Measurements from ENCODE around the gene SARM1. TPM values are rescaled to one million over a fixed set of nuclear protein-coding genes. Genes with fewer than 3 reads are reported as not detected.
A peak's percentile ranks its signal among the peaks of the same experiment; 100 is the strongest.

Gene SARM1
- total RNA-seq, 3 donors from 2014 or later (not counting 1 experiment from before 2014, with no cell fraction given), result 25.7 to 33.0 (median 26.2) TPM

DNA sequence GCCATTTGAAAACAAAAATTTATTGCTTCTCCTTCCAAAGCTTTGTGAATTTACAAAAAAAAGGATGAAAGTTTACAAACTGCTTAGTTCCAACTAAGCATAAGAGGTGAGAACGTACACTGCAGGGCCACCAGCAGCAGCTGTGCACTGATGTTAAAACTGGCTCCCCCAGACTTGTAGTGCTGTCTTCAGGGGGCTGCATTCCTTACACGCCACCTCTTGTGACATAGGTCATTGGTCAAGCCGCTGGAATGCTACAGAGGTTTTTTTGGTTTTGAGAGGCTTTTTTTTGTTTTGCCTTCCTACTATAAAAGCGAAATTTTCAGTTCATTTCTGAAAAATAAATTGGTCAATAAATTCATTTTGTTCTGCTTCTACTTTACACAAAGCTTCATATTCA lies 43.2 kb upstream of the SARM1 start:
- Mint-ChIP-seq H3K27ac (no peak overlapping the region), H3K27me3 (ENCODE audit: low read depth in 2 of 2) (no peaks in the 10 kb centered on the region), H3K4me1 (peaks cover 0 to 4% of the 10 kb centered on the region in 2 donors), H3K9me3 (no peaks in the 10 kb centered on the region), H3K36me3 (peaks cover 12% of the 10 kb centered on the region), H3K4me3 (no peak overlapping the region)
- H3K4me1 ChIP-seq (ENCODE audit: control insufficient read depth, insufficient read depth, low read length), result no peaks in the 10 kb centered on the region
- no peaks in the 10 kb centered on the region for H3K27me3 ChIP-seq (ENCODE audit: control insufficient read depth, insufficient read depth, low read length)
- peaks cover 33% of the 10 kb centered on the region for H3K36me3 ChIP-seq (ENCODE audit: control insufficient read depth, insufficient read depth, low read length)
- H3K9me3 ChIP-seq (ENCODE audit: control insufficient read depth, insufficient read depth, low read length), result no peaks in the 10 kb centered on the region
- no peak overlapping the region for H3K27ac ChIP-seq (ENCODE audit: low read length)
- ATAC-seq, result no peak
- no peak overlapping the region for H3K4me3 ChIP-seq (ENCODE audit: low read length)
- TF ChIP-seq, protein P1, sequence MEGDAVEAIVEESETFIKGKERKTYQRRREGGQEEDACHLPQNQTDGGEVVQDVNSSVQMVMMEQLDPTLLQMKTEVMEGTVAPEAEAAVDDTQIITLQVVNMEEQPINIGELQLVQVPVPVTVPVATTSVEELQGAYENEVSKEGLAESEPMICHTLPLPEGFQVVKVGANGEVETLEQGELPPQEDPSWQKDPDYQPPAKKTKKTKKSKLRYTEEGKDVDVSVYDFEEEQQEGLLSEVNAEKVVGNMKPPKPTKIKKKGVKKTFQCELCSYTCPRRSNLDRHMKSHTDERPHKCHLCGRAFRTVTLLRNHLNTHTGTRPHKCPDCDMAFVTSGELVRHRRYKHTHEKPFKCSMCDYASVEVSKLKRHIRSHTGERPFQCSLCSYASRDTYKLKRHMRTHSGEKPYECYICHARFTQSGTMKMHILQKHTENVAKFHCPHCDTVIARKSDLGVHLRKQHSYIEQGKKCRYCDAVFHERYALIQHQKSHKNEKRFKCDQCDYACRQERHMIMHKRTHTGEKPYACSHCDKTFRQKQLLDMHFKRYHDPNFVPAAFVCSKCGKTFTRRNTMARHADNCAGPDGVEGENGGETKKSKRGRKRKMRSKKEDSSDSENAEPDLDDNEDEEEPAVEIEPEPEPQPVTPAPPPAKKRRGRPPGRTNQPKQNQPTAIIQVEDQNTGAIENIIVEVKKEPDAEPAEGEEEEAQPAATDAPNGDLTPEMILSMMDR (IDR thresholded peaks at IDR 0.05), result no peak
- no peak for DNase-seq
- intact Hi-C loops (cut with micrococcal nuclease), result no loop called here
- 92% methylated on average over 3 of the region's 4 CpGs for WGBS (ENCODE audit: insufficient coverage)

DNA sequence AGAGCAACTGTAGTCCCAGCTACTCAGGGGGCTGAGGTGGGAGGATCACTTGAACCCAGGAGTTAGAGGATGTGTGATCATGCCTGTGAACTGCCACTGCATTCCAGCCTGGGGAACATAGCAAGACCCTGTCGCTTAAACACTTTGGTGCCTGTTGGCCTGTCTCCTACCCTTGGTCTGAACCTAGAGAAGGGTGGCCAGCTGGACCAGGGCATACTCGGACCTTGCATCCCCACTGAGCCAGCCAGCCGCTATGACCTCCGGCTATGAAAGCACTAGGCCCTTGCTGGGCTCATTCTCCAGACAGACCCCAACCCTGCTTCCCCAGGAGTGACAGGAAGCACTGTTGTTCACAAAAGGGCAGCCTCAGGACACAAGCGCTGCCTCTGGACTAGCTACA lies 40.8 kb upstream of the SARM1 start:
- peaks cover 13 to 25% of the 10 kb centered on the region in 2 donors for H3K4me1 Mint-ChIP-seq
- peaks cover 33% of the 10 kb centered on the region for H3K36me3 ChIP-seq (ENCODE audit: control insufficient read depth, insufficient read depth, low read length)
- H3K9me3 Mint-ChIP-seq, result no peaks in the 10 kb centered on the region
- no peak overlapping the region for H3K27ac Mint-ChIP-seq
- DNase-seq (no peak), ATAC-seq (no peak)
- no peak overlapping the region for H3K4me3 ChIP-seq (ENCODE audit: low read length)
- WGBS (ENCODE audit: insufficient coverage), result 95% methylated on average over 5 of the region's 5 CpGs
- H3K4me1 ChIP-seq (ENCODE audit: control insufficient read depth, insufficient read depth, low read length), result peaks cover 10% of the 10 kb centered on the region
- intact Hi-C loops (cut with micrococcal nuclease), result loop anchor here (10.0 kb wide), 1 partner anchor 384 kb away; the partner anchor contains the start of genes PROCA1, RAB34 and RPL23A
- H3K9me3 ChIP-seq (ENCODE audit: control insufficient read depth, insufficient read depth, low read length), result no peaks in the 10 kb centered on the region
- H3K27me3 ChIP-seq (ENCODE audit: control insufficient read depth, insufficient read depth, low read length), result no peaks in the 10 kb centered on the region
- peaks cover 12% of the 10 kb centered on the region for H3K36me3 Mint-ChIP-seq
- no peak overlapping the region for H3K27ac ChIP-seq (ENCODE audit: low read length)
- H3K4me3 Mint-ChIP-seq, result no peak overlapping the region
- H3K27me3 Mint-ChIP-seq (ENCODE audit: low read depth in 2 of 2), result no peaks in the 10 kb centered on the region
- TF ChIP-seq, protein P1 (IDR thresholded peaks at IDR 0.05), result no peak

DNA sequence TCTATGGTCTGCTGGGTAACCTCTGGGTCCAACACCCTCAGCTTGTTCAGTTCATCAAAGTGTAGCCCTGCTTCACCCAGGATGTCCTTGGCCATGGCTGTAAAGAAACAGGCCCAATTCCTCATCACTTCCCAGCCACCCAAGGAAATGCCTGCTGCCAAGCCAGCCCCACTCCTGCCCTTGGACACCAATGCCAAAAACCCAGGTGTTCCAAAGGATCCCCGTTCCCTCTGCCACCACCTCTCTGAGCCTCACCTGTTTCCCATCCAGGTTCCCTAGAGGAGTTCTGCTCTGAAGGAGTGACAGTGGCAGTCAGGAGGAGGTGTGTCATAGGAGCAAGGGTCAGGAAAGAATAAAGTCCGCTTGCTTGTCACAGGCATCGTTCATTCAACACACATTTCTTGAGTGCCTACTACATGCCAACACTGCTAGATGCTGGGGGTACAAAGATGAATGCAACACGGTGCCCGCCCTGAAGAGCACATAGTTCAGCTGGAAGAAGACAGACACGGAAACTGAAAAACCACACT lies 39.5 kb upstream of the SARM1 start:
- no peaks in the 10 kb centered on the region for H3K9me3 Mint-ChIP-seq
- H3K4me1 Mint-ChIP-seq, result peaks cover 21 to 34% of the 10 kb centered on the region in 2 donors
- Histone ChIP-seq H3K27ac (ENCODE audit: low read length) (no peak overlapping the region), H3K27me3 (ENCODE audit: control insufficient read depth, insufficient read depth, low read length) (no peaks in the 10 kb centered on the region), H3K9me3 (ENCODE audit: control insufficient read depth, insufficient read depth, low read length) (no peaks in the 10 kb centered on the region), H3K4me3 (ENCODE audit: low read length) (no peak overlapping the region), H3K36me3 (ENCODE audit: control insufficient read depth, insufficient read depth, low read length) (peaks cover 33% of the 10 kb centered on the region), H3K4me1 (ENCODE audit: control insufficient read depth, insufficient read depth, low read length) (peaks cover 20% of the 10 kb centered on the region)
- H3K27ac Mint-ChIP-seq, result peak overlapping the region in 1 of 2 donors; percentile 100
- intact Hi-C loops (cut with micrococcal nuclease), result loop anchor here (10.0 kb wide), 1 partner anchor 383 kb away; the partner anchor contains the start of genes PROCA1, RAB34 and RPL23A
- H3K4me3 Mint-ChIP-seq, result no peak overlapping the region
- 95% methylated on average over 6 of the region's 6 CpGs for WGBS (ENCODE audit: insufficient coverage)
- peaks cover 12% of the 10 kb centered on the region for H3K36me3 Mint-ChIP-seq
- no peaks in the 10 kb centered on the region for H3K27me3 Mint-ChIP-seq (ENCODE audit: low read depth in 2 of 2)
- TF ChIP-seq, protein P1 (IDR thresholded peaks at IDR 0.05), result no peak
- DNase-seq, result no peak
- ATAC-seq, result no peak
